HEK293 (cell line): ENCODE data around the gene DNMBP.

ENCODE experiments used
- OSR2 ChIP-seq: fragments of 450-650 bp; formaldehyde crosslinking; IDR thresholded peaks from 2 replicates; pipeline ENCODE4 v1.5.1; 2016; ENCODE audit warnings: missing biosample characterization, missing genetic modification characterization
- ZNF585B ChIP-seq: fragments of 450-650 bp; formaldehyde crosslinking; IDR thresholded peaks from 2 replicates; pipeline ENCODE4 v1.5.1; 2016; ENCODE audit warnings: missing biosample characterization, missing genetic modification characterization
- ZSCAN16 ChIP-seq: fragments of 450-650 bp; formaldehyde crosslinking; IDR thresholded peaks from 2 replicates; pipeline ENCODE4 v1.5.1; 2016; ENCODE audit warnings: missing biosample characterization, missing genetic modification characterization

DNA sequence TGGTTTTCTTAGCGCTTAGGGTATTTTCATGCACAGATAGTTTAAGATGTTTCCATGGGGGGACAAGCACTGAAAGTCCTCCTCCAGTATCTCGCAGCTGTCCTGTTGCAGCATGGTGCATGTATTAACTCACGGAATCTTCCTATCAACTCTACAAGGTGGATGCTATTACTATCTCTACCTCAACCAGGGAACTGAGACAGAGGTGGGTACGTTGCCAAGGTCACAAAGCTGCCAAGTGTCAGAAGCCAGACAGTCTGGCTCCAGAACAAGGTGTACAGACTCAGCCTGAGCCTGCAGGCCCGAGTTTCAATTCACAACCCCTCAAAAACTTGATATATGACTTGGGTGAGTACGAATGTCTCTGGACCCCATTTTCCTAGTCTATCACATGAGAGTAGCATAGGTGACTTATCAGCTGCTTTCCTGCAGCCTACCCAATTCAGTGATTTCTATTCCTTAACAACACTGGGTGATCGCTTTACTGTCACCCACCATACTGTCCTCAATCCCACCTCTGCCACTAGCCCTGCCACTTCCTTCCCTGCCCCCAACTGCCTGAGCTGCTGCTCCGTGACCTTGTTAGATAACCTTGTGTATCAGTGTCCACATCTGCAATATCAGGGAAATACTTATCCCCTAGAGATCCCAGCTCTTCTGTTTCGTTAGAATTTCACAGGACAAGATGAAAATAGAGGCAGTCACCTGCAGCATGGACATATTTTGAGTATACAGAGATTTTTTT, 135.2 kb downstream of the DNMBP start:
- TF ChIP-seq ZSCAN16 (tag by site-specific recombination) (no peak), ZNF585B (tag by site-specific recombination) (no peak), OSR2 (tag by site-specific recombination) (no peak)
